HFFc6 (cell line): ENCODE data around the gene OSGIN1. TPM values are rescaled to one million over a fixed set of nuclear protein-coding genes. Genes with fewer than 3 reads are reported as not detected.

ENCODE experiments used
- DNase-seq: peaks from one replicate; pipeline ENCODE4 v3.0.0-alpha.2; 2018
- H3K27ac Mint-ChIP-seq: 2 replicates; pipeline ENCODE4 v1.8.0; 2020; ENCODE audit warnings: mild to moderate bottlenecking, mixed read lengths
- H3K27me3 Mint-ChIP-seq: 2 replicates; pipeline ENCODE4 v1.8.0; 2021; ENCODE audit warnings: mild to moderate bottlenecking, moderate library complexity, mixed read lengths; ENCODE audit not compliant: insufficient read depth
- H3K36me3 Mint-ChIP-seq: 2 replicates; pipeline ENCODE4 v1.8.0; 2021; ENCODE audit warnings: low read depth, mixed read lengths
- H3K4me1 Mint-ChIP-seq: 2 replicates; pipeline ENCODE4 v1.8.0; 2020; ENCODE audit warnings: low read depth, mixed read lengths
- H3K4me3 Mint-ChIP-seq: 2 replicates; pipeline ENCODE4 v1.8.0; 2020; ENCODE audit warnings: mild to moderate bottlenecking, moderate library complexity, mixed read lengths
- H3K9me3 Mint-ChIP-seq: 2 replicates; pipeline ENCODE4 v1.8.0; 2020; ENCODE audit warnings: mild to moderate bottlenecking, mixed read lengths
- total RNA-seq, 6 experiments: library from RNA; stranded (reverse); fragmentation: NEBNext Ultra II Directional; extraction: Animal tissue kit (Norgen Biotek cat#: 25700); gene quantifications; 2 replicates in 1 of 6; 3 replicates in 5 of 6; pipeline ENCODE4 v1.2.3, GENCODE V29; 2021
- TF ChIP-seq, protein P1 (sequence below): fragments of 200-600 bp; sonication (generic); IDR thresholded peaks from 2 replicates; pipeline ENCODE4 v1.5.0; 2021; ENCODE audit warnings: antibody characterized with exemption, mild to moderate bottlenecking

Gene OSGIN1
- total RNA-seq, 6 experiments from 2014 or later: 3.9 to 8.6 (median 7.7) TPM

DNA sequence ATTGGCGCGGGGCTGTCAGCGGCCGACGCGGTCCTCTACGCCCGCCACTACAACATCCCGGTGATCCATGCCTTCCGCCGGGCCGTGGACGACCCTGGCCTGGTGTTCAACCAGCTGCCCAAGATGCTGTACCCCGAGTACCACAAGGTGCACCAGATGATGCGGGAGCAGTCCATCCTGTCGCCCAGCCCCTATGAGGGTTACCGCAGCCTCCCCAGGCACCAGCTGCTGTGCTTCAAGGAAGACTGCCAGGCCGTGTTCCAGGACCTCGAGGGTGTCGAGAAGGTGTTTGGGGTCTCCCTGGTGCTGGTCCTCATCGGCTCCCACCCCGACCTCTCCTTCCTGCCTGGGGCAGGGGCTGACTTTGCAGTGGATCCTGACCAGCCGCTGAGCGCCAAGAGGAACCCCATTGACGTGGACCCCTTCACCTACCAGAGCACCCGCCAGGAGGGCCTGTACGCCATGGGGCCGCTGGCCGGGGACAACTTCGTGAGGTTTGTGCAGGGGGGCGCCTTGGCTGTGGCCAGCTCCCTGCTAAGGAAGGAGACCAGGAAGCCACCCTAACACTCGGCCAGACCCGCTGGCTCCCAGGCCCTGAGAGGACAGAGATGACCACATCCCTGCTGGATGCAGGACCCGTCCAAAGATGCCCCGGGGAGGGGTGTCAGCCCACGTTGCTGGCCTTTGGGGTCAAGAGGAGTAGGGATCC is 12.6 kb downstream of the OSGIN1 start:
- Mint-ChIP-seq H3K36me3 (no peaks in the 10 kb centered on the region), H3K4me1 (no peaks in the 10 kb centered on the region), H3K27ac (no peak overlapping the region), H3K9me3 (no peaks in the 10 kb centered on the region), H3K4me3 (no peak overlapping the region), H3K27me3 (peaks cover 9% of the 10 kb centered on the region)
- TF ChIP-seq, protein P1, sequence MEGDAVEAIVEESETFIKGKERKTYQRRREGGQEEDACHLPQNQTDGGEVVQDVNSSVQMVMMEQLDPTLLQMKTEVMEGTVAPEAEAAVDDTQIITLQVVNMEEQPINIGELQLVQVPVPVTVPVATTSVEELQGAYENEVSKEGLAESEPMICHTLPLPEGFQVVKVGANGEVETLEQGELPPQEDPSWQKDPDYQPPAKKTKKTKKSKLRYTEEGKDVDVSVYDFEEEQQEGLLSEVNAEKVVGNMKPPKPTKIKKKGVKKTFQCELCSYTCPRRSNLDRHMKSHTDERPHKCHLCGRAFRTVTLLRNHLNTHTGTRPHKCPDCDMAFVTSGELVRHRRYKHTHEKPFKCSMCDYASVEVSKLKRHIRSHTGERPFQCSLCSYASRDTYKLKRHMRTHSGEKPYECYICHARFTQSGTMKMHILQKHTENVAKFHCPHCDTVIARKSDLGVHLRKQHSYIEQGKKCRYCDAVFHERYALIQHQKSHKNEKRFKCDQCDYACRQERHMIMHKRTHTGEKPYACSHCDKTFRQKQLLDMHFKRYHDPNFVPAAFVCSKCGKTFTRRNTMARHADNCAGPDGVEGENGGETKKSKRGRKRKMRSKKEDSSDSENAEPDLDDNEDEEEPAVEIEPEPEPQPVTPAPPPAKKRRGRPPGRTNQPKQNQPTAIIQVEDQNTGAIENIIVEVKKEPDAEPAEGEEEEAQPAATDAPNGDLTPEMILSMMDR: no peak
- DNase-seq: no peak

- TF ChIP-seq, protein P1: no peak
- H3K4me3 Mint-ChIP-seq: no peak overlapping the region
- no peaks in the 10 kb centered on the region for H3K4me1 Mint-ChIP-seq
- H3K9me3 Mint-ChIP-seq: no peaks in the 10 kb centered on the region
- no peak overlapping the region for H3K27ac Mint-ChIP-seq
- H3K36me3 Mint-ChIP-seq: no peaks in the 10 kb centered on the region
- no peak for DNase-seq
- H3K27me3 Mint-ChIP-seq: peaks cover 9% of the 10 kb centered on the region
These were observed 13.2 kb downstream of the OSGIN1 start for GRCh38 chr16:83966153-83966696.

DNA sequence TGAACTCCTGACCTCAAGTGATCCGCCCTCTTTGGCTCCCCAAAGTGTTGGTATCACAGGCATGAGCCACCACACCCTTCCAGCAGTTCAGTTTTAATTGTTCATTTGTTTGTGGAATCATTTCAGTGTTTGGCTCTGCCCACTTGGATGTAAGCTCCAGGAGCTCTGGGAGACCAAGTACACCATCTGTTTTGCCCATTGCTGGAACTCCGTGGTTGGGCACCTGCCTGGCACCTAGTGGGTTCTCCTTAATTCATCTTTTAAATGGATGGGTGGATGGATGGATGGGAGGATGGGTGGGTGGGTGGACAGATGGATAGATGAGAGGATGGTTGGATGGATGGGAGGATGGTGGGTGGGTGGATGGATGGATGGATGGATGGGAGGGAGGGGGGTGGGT is 14.1 kb downstream of the OSGIN1 start:
- no peak overlapping the region for H3K4me3 Mint-ChIP-seq
- peaks cover 9% of the 10 kb centered on the region for H3K27me3 Mint-ChIP-seq
- no peaks in the 10 kb centered on the region for H3K9me3 Mint-ChIP-seq
- TF ChIP-seq, protein P1: no peak
- no peak overlapping the region for H3K27ac Mint-ChIP-seq
- H3K36me3 Mint-ChIP-seq: no peaks in the 10 kb centered on the region
- no peaks in the 10 kb centered on the region for H3K4me1 Mint-ChIP-seq
- no peak for DNase-seq

GRCh38 chr16:83967838-83968305 is 14.8 kb downstream of the OSGIN1 start, which contains the start of gene NECAB2:
Gene NECAB2, plus strand, starts transcription at chr16:83968244. Its CDS starts 405 bp downstream, at chr16:83968649.
- DNase-seq: no peak
- TF ChIP-seq, protein P1: peak; percentile 79
- Mint-ChIP-seq H3K9me3 (no peaks in the 10 kb centered on the region), H3K27ac (no peak within 1 kb of the TSS), H3K4me1 (no peaks in the 10 kb centered on the region), H3K4me3 (peak within 1 kb of the TSS; percentile 58), H3K27me3 (peaks cover 9% of the 10 kb centered on the region), H3K36me3 (no peaks in the 10 kb centered on the region)

GRCh38 chr16:83968306-83968851 is 15.3 kb downstream of the OSGIN1 start:
- Mint-ChIP-seq H3K36me3 (no peaks in the 10 kb centered on the region), H3K9me3 (no peaks in the 10 kb centered on the region), H3K4me1 (no peaks in the 10 kb centered on the region), H3K27ac (no peak overlapping the region), H3K4me3 (no peak overlapping the region), H3K27me3 (peaks cover 9% of the 10 kb centered on the region)
- TF ChIP-seq, protein P1: no peak; the same call in 1 of the 2 replicates
- no peak for DNase-seq
